Activated CD4-positive, alpha-beta T cell treated with anti-CD3 and anti-CD28 coated beads, Interleukin-10, Interleukin-2, amounts not matched to agents 100 ng/mL and 50 ng/mL, durations not matched to agents 16 hours and 8 hours (primary cell): Measurements from ENCODE around the gene LEMD2.
A peak's percentile ranks its signal among the peaks of the same experiment; 100 is the strongest.

ENCODE experiments used
- DNase-seq: peaks from one replicate; pipeline ENCODE4 v3.0.0-alpha.2; 2020

Gene LEMD2

GRCh38 chr6:33754222-33754621 lies 34.7 kb downstream of the LEMD2 start:
- DNase-seq, result no peak

GRCh38 chr6:33752646-33753015 lies 36.3 kb downstream of the LEMD2 start:
- DNase-seq, result no peak

GRCh38 chr6:33751771-33752645 lies 36.9 kb downstream of the LEMD2 start:
- no peak for DNase-seq

GRCh38 chr6:33750244-33750991 lies 38.5 kb downstream of the LEMD2 start:
- DNase-seq, result no peak

GRCh38 chr6:33749401-33749800 lies 39.5 kb downstream of the LEMD2 start:
- DNase-seq, result no peak

GRCh38 chr6:33748841-33749240 lies 40.1 kb downstream of the LEMD2 start:
- DNase-seq, result no peak

GRCh38 chr6:33747823-33748222 lies 41.1 kb downstream of the LEMD2 start:
- DNase-seq, result no peak

- DNase-seq, result no peak
Measured at GRCh38 chr6:33746651-33747100, 42.3 kb downstream of the LEMD2 start, which contains the start of gene IP6K3. TSS of gene IP6K3 (minus strand) at chr6:33746905. CDS start at chr6:33735476, 11,429 bp downstream.

- DNase-seq, result no peak
Measured at GRCh38 chr6:33746036-33746600, 42.8 kb downstream of the LEMD2 start.

- no peak for DNase-seq
Measured at GRCh38 chr6:33745548-33745947, 43.4 kb downstream of the LEMD2 start.

GRCh38 chr6:33744895-33745546 lies 43.9 kb downstream of the LEMD2 start:
- DNase-seq, result no peak

- DNase-seq, result peak; percentile 71
Measured at GRCh38 chr6:33744001-33744848, 44.7 kb downstream of the LEMD2 start.

- no peak for DNase-seq
Measured at GRCh38 chr6:33742837-33743236, 46.1 kb downstream of the LEMD2 start.

- no peak for DNase-seq
Measured at GRCh38 chr6:33742092-33742491, 46.8 kb downstream of the LEMD2 start.

- no peak for DNase-seq
Measured at GRCh38 chr6:33740794-33741193, 48.1 kb downstream of the LEMD2 start.

- DNase-seq, result no peak
Measured at GRCh38 chr6:33740204-33740608, 48.7 kb downstream of the LEMD2 start.

GRCh38 chr6:33739571-33739970 lies 49.4 kb downstream of the LEMD2 start:
- no peak for DNase-seq

GRCh38 chr6:33738879-33739278 lies 50.1 kb downstream of the LEMD2 start:
- DNase-seq, result no peak

- no peak for DNase-seq
Measured at GRCh38 chr6:33738153-33738552, 50.8 kb downstream of the LEMD2 start.

GRCh38 chr6:33737267-33738026 lies 51.5 kb downstream of the LEMD2 start:
- no peak for DNase-seq

GRCh38 chr6:33735216-33735615 lies 53.7 kb downstream of the LEMD2 start:
- DNase-seq, result no peak

- no peak for DNase-seq
Measured at GRCh38 chr6:33733709-33734007, 55.3 kb downstream of the LEMD2 start.
